Choroid plexus epithelial cell (primary cell): ENCODE results near the gene KIAA1328.

ENCODE experiments used
- DNase-seq: peaks from one replicate; pipeline ENCODE4 v3.0.0-alpha.2; 2010; ENCODE audit warnings: low read depth
- H3K4me3 ChIP-seq: 2 replicates; pipeline ENCODE4 v1.5.1; 2011; ENCODE audit warnings: low read depth, mild to moderate bottlenecking, control low read depth, low read length, moderate library complexity
- TF ChIP-seq, protein P1 (sequence below): conservative IDR thresholded peaks from 2 replicates; pipeline ENCODE4 v1.5.1; 2011; ENCODE audit warnings: low read depth, mild to moderate bottlenecking, control low read depth, inconsistent platforms, low read length, moderate library complexity

Gene KIAA1328

DNA sequence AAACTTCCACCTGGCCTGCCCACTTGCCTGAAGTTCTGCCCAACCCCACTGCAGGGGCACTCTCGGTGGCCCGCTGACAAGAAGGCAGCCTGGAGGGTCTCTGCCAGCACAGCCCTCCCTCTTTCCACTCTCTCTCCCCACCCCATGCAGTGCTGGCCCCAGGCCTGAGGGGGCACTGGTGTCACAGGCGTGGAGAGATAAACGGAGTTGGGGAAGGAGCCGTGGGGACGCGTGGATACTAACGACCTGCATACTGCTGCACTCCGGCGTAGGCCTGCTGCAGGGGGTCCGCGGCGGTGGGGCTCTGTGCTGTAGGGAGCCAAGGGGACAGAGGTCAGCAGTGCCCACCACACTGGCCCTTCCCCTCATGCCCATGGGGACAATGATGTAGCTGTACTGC lies 437.4 kb downstream of the KIAA1328 start:
- no peak for DNase-seq
- no peak overlapping the region for H3K4me3 ChIP-seq
- TF ChIP-seq, protein P1, sequence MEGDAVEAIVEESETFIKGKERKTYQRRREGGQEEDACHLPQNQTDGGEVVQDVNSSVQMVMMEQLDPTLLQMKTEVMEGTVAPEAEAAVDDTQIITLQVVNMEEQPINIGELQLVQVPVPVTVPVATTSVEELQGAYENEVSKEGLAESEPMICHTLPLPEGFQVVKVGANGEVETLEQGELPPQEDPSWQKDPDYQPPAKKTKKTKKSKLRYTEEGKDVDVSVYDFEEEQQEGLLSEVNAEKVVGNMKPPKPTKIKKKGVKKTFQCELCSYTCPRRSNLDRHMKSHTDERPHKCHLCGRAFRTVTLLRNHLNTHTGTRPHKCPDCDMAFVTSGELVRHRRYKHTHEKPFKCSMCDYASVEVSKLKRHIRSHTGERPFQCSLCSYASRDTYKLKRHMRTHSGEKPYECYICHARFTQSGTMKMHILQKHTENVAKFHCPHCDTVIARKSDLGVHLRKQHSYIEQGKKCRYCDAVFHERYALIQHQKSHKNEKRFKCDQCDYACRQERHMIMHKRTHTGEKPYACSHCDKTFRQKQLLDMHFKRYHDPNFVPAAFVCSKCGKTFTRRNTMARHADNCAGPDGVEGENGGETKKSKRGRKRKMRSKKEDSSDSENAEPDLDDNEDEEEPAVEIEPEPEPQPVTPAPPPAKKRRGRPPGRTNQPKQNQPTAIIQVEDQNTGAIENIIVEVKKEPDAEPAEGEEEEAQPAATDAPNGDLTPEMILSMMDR, result no peak

DNA sequence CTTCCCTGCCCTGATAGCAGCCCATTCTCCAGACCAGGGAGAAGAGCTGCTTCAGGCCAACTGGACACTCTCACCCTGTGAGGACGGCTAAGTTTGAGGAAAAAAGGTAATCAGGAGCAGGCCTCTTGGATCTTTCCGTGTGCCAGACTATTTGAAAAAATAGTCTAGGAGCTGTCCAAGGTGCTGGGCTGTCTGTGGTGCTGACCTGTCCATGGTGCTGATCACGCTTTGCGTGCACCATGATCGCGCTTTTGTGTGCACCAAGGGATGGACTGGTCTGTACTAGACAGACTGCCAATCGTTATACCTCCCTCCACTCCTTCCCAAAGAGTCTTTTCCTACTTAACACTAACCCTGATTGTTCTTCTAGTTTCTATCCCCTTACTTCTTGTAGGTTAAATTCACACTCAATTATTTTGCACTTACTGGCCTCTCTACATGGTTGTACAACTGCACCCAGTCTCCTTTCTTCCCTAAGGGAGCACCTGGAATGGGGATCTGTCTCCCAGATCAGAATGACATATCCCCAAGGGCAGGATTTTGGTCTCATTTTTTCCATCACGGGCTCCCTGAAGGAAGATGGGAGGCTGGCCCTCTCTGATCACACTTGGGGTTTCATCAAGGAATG lies 441.2 kb downstream of the KIAA1328 start:
- peak; percentile 65 for DNase-seq
- TF ChIP-seq, protein P1, result no peak
- no peak overlapping the region for H3K4me3 ChIP-seq

DNA sequence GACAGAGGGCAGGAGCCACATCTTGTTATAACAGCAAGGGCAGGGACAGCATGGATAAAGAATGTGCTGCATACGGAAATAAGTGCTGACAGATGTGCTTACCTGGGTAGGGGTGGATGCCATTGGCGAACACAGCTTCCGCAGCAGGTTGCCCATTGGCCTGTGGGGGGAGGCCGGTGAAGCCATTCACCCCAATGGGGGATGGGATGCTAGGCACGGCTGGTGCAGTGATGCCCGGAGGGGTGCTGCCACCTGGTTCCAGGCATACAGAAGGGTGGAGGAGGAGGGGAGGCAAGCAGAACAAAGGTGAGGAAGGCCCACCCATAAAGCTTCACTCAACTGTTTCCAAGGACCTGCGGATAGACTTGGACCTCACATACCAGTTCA lies 441.7 kb downstream of the KIAA1328 start:
- H3K4me3 ChIP-seq, result no peak overlapping the region
- DNase-seq, result no peak
- TF ChIP-seq, protein P1, result no peak

DNA sequence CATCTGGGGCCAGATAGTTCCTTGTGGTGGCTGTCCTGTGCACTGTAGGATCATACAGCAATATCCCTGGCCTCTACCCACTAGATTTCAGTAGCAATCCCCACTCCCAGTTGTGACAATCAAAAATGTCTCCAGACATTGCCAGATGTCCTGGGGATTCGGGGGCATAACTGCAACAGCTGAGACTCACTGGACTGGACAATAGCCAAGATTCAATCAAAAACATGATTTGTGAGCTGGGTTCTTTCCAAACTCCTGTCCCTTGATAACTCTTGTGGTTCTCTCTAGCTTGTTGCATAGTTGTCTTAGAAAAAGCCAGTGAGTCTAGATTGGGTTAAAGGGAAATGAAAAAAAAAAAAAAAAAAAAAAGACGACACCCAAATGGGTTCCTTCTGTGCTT lies 443.3 kb downstream of the KIAA1328 start:
- no peak for DNase-seq
- TF ChIP-seq, protein P1, result no peak
- no peak overlapping the region for H3K4me3 ChIP-seq

DNA sequence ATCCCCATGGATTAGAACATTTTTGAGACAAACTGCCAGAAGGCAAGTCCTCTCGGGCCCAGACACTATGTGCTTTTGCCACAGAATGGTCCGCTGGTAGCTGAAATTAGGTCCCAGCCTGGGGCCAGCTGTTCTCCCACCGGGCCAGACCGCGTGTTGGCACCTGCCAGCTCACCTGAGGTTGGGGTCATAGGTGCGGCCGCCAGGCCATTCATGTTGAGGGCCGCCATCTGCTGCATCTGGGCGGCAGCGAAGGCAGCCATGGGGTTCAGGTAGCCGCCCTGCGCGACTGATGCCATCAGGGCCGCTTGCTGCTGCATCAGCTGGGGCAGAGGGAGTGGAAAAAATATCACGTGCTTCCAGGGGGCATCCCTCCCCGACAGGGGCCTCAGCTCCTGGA lies 443.9 kb downstream of the KIAA1328 start:
- TF ChIP-seq, protein P1, result no peak
- no peak for DNase-seq
- no peak overlapping the region for H3K4me3 ChIP-seq

DNA sequence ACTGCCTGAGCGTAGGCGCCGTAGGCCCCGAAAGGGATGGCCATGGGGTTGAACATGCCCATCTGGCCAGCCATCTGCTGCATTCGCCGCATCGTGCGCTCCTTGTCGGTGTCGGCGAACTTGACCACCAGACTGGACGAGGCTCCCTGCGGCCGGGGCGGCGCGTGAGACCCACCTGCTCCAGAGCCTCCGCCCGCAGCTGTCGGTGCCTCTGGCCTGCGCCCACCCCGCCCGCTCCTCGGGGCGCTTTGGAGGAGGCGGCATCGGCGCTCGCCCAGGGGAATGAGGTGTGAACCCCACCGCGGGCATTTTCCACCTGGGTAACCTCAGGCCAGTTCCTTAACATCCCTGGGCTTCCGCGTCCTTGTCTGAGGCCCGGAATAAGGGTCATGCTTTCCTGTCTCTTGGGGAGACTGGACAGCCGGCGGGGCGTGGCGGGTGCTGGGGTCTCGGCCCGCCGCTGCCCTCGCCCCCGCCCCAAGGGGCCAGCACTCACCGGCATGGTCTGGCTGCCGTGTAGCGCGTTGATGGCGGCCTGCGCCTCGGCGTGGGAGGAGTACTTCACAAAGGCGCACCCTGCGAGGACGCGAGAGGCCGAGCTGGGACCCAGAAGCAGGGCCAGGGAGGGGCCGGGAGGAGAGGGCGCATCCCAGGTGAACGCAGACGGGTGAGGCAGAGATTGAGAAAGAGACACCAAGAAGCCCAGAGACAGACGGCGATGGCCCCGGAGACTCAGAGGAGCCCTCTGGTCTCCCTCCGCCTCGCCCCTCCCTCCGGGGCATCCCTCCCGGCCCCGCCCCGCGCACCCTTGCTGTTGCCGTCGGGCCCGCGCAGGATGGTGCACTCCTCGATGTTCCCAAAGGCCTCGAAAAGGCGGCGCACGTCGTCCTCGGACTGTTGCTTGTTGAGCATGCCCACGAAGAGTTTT lies 445.6 kb downstream of the KIAA1328 start:
- TF ChIP-seq, protein P1, result no peak
- no peak overlapping the region for H3K4me3 ChIP-seq
- DNase-seq, result no peak
